CD4-positive, CD25-positive, alpha-beta regulatory T cell (primary cell): ENCODE measurements around the gene DLGAP5. TPM values are rescaled to one million over a fixed set of nuclear protein-coding genes. Genes with fewer than 3 reads are reported as not detected.

Experiments
- ATAC-seq, 2 donors: fragments of 150-1000 bp; cut with Tn5 transposase; one replicate each; pipeline ENCODE4 v1.10.0; 2021; ENCODE audit warnings: low read depth in 2 of 2, moderate number of reproducible peaks in 2 of 2, moderate library complexity in 1 of 2
- DNase-seq, 3 donors: peaks; one replicate each; pipeline versions ENCODE4 v3.0.0 to v3.0.0-alpha.2; 2012 to 2022; ENCODE audit warnings: mixed read lengths in 1 of 3
- H3K27ac ChIP-seq: one replicate; pipeline ENCODE4 v1.7.0; 2013; ENCODE audit warnings: mild to moderate bottlenecking, low read length; ENCODE audit not compliant: insufficient read depth, poor library complexity, severe bottlenecking
- H3K27me3 ChIP-seq: one replicate; pipeline ENCODE4 v1.7.0; 2013; ENCODE audit warnings: low read length; ENCODE audit not compliant: control insufficient read depth, insufficient read depth
- H3K36me3 ChIP-seq: one replicate; pipeline ENCODE4 v1.7.0; 2013; ENCODE audit warnings: mild to moderate bottlenecking, low read length, moderate library complexity; ENCODE audit not compliant: control insufficient read depth, insufficient read depth
- H3K4me1 ChIP-seq: 2 replicates; pipeline ENCODE4 v1.7.0; 2013; ENCODE audit warnings: mild to moderate bottlenecking, low read length; ENCODE audit not compliant: insufficient read depth, control insufficient read depth, poor library complexity, severe bottlenecking
- H3K4me3 ChIP-seq: one replicate; pipeline ENCODE4 v1.7.0; 2013; ENCODE audit warnings: low read depth, mild to moderate bottlenecking, low read length, moderate library complexity
- H3K9me3 ChIP-seq, 2 experiments: 1 replicate in 1 of 2; 2 replicates in 1 of 2; pipeline ENCODE4 v1.7.0; 2013; ENCODE audit warnings: low read length in 2 of 2, mild to moderate bottlenecking in 1 of 2, moderate library complexity in 1 of 2; ENCODE audit not compliant: control insufficient read depth in 2 of 2
- H3K27ac Mint-ChIP-seq, 3 donors: one replicate each; pipeline ENCODE4 v1.8.0; 2020 to 2022; ENCODE audit warnings: mild to moderate bottlenecking in 3 of 3, mixed read lengths in 3 of 3, moderate library complexity in 2 of 3
- H3K27me3 Mint-ChIP-seq: one replicate; pipeline ENCODE4 v1.8.0; 2022; ENCODE audit warnings: mild to moderate bottlenecking, mixed read lengths
- H3K36me3 Mint-ChIP-seq: one replicate; pipeline ENCODE4 v1.8.0; 2020; ENCODE audit warnings: mixed read lengths
- H3K4me1 Mint-ChIP-seq, 4 donors: one replicate each; pipeline ENCODE4 v1.8.0; 2020 to 2022; ENCODE audit warnings: mixed read lengths in 4 of 4, mild to moderate bottlenecking in 1 of 4
- H3K4me3 Mint-ChIP-seq, 4 donors: one replicate each; pipeline ENCODE4 v1.8.0; 2020 to 2022; ENCODE audit warnings: mild to moderate bottlenecking in 4 of 4, mixed read lengths in 4 of 4, moderate library complexity in 3 of 4
- H3K9me3 Mint-ChIP-seq, 7 donors: one replicate each; pipeline ENCODE4 v1.8.0; 2020 to 2022; ENCODE audit warnings: mixed read lengths in 7 of 7, mild to moderate bottlenecking in 3 of 7, moderate library complexity in 2 of 7
- polyA plus RNA-seq, 4 donors: library from polyadenylated mRNA; unstranded; fragments of 300-500 nt; fragmentation: Illumina TruSeq; gene quantifications; one replicate each; pipeline ENCODE4 v1.2.3, GENCODE V29; 2021
- total RNA-seq: library from RNA; stranded (reverse); gene quantifications from one replicate; pipeline ENCODE4 v1.2.3, GENCODE V29; 2022

Gene DLGAP5
- total and polyA plus RNA-seq, 5 donors from 2014 or later, result 0.67 to 4.1 (median 2.0) TPM

GRCh38 chr14:55180434-55180833, 11.0 kb downstream of the DLGAP5 start:
- Mint-ChIP-seq H3K36me3 (no peaks in the 10 kb centered on the region), H3K27ac (peak overlapping the region; percentile 43 to 89 (median 72)), H3K4me3 (peak overlapping the region; percentile 11 to 57 (median 31)), H3K4me1 (peaks cover 3 to 39% (median 29%) of the 10 kb centered on the region in 4 donors), H3K27me3 (no peaks in the 10 kb centered on the region), H3K9me3 (no peaks in the 10 kb centered on the region)
- no peaks in the 10 kb centered on the region for H3K27me3 ChIP-seq
- no peaks in the 10 kb centered on the region for H3K36me3 ChIP-seq
- ATAC-seq (peak; percentile 28 to 42), DNase-seq (no peak)
- peak overlapping the region; percentile 66 for H3K4me3 ChIP-seq
- peak overlapping the region; percentile 48 for H3K27ac ChIP-seq
- peaks cover 29% of the 10 kb centered on the region for H3K4me1 ChIP-seq
- no peaks in the 10 kb centered on the region for H3K9me3 ChIP-seq

DNA sequence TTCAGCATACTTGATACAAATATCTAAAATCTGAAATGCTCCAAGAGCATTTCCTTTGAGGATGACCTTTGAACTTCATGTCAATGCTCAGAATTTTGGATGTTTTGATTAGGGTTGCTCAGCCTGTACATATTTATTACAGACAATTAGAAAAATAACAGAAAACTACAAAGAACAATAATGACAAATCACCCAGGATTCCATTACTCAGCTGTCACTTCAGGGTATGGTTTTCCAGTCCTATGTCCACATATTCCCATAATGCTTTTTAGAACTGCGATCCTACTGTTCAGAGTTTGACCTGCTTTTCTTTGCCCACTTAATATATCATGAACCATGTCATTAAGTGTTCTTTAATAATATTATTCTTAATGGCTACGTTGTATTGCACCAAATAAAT, 11.4 kb downstream of the DLGAP5 start:
- H3K27ac ChIP-seq, result peak overlapping the region; percentile 48
- H3K4me3 ChIP-seq, result peak overlapping the region; percentile 66
- Mint-ChIP-seq H3K4me3 (peak overlapping the region in 2 of 4 donors; percentile 11 to 57), H3K27ac (peak overlapping the region; percentile 43 to 89 (median 72)), H3K9me3 (no peaks in the 10 kb centered on the region), H3K27me3 (no peaks in the 10 kb centered on the region), H3K4me1 (peaks cover 3 to 39% (median 29%) of the 10 kb centered on the region in 4 donors), H3K36me3 (no peaks in the 10 kb centered on the region)
- no peak for DNase-seq
- H3K27me3 ChIP-seq, result no peaks in the 10 kb centered on the region
- peaks cover 29% of the 10 kb centered on the region for H3K4me1 ChIP-seq
- ATAC-seq, result no peak
- H3K9me3 ChIP-seq, result no peaks in the 10 kb centered on the region
- no peaks in the 10 kb centered on the region for H3K36me3 ChIP-seq

- Mint-ChIP-seq H3K4me1 (peaks cover 0 to 4% (median 0%) of the 10 kb centered on the region in 4 donors), H3K27ac (peak overlapping the region in 1 of 3 donors; percentile 24), H3K4me3 (no peak overlapping the region), H3K9me3 (no peaks in the 10 kb centered on the region), H3K27me3 (no peaks in the 10 kb centered on the region), H3K36me3 (no peaks in the 10 kb centered on the region)
- H3K9me3 ChIP-seq, result no peaks in the 10 kb centered on the region
- no peaks in the 10 kb centered on the region for H3K4me1 ChIP-seq
- H3K36me3 ChIP-seq, result no peaks in the 10 kb centered on the region
- no peaks in the 10 kb centered on the region for H3K27me3 ChIP-seq
- DNase-seq, result no peak
- no peak for ATAC-seq
- no peak overlapping the region for H3K27ac ChIP-seq
- no peak overlapping the region for H3K4me3 ChIP-seq
These were observed 20.9 kb downstream of the DLGAP5 start for GRCh38 chr14:55170526-55170925.

GRCh38 chr14:55160989-55161388, 30.4 kb downstream of the DLGAP5 start:
- Mint-ChIP-seq H3K4me1 (peaks cover 11 to 35% (median 17%) of the 10 kb centered on the region in 4 donors), H3K9me3 (no peaks in the 10 kb centered on the region), H3K4me3 (no peak overlapping the region), H3K27me3 (no peaks in the 10 kb centered on the region), H3K36me3 (no peaks in the 10 kb centered on the region), H3K27ac (no peak overlapping the region)
- Histone ChIP-seq H3K27me3 (no peaks in the 10 kb centered on the region), H3K4me1 (peaks cover 7% of the 10 kb centered on the region), H3K9me3 (no peaks in the 10 kb centered on the region), H3K27ac (no peak overlapping the region), H3K36me3 (no peaks in the 10 kb centered on the region), H3K4me3 (no peak overlapping the region)
- DNase-seq (peak in 2 of 3 donors; percentile 52), ATAC-seq (peak; percentile 78 to 79)

GRCh38 chr14:55158412-55158811, 33.0 kb downstream of the DLGAP5 start:
- H3K4me1 Mint-ChIP-seq, result peaks cover 6 to 29% (median 16%) of the 10 kb centered on the region in 4 donors
- no peaks in the 10 kb centered on the region for H3K9me3 Mint-ChIP-seq
- no peak for DNase-seq
- no peak for ATAC-seq
- Histone ChIP-seq H3K9me3 (no peaks in the 10 kb centered on the region), H3K27me3 (no peaks in the 10 kb centered on the region), H3K4me3 (peak overlapping the region; percentile 32), H3K4me1 (peaks cover 7% of the 10 kb centered on the region), H3K36me3 (no peaks in the 10 kb centered on the region), H3K27ac (no peak overlapping the region)
- no peaks in the 10 kb centered on the region for H3K27me3 Mint-ChIP-seq
- no peaks in the 10 kb centered on the region for H3K36me3 Mint-ChIP-seq
- peak overlapping the region in 1 of 4 donors; percentile 59 for H3K4me3 Mint-ChIP-seq
- peak overlapping the region; percentile 5 to 66 (median 43) for H3K27ac Mint-ChIP-seq

DNA sequence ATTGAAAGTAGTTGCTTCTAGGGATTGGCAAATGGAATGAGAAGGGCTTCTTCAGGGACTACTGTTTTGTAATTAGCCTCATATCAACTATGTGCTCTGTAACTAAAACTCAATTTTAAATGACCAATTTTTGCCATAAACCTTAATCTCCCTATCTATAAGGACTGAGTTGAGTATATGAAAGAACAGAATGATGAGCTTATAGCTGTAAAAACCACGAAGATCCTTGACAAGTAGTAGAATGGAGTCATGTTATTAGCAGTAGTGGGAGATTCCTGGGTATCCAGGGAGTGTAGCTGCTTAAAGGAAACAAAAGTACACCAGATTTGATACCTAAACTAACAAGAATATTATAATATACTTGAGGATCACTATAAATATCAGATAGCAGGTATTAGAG, 34.3 kb downstream of the DLGAP5 start:
- H3K27me3 ChIP-seq, result no peaks in the 10 kb centered on the region
- H3K4me3 Mint-ChIP-seq, result no peak overlapping the region
- H3K4me1 Mint-ChIP-seq, result peaks cover 6 to 29% (median 16%) of the 10 kb centered on the region in 4 donors
- peaks cover 7% of the 10 kb centered on the region for H3K4me1 ChIP-seq
- H3K9me3 Mint-ChIP-seq, result no peaks in the 10 kb centered on the region
- no peaks in the 10 kb centered on the region for H3K36me3 ChIP-seq
- H3K27ac ChIP-seq, result no peak overlapping the region
- no peaks in the 10 kb centered on the region for H3K27me3 Mint-ChIP-seq
- no peaks in the 10 kb centered on the region for H3K36me3 Mint-ChIP-seq
- H3K4me3 ChIP-seq, result no peak overlapping the region
- no peak for ATAC-seq
- no peak for DNase-seq
- no peaks in the 10 kb centered on the region for H3K9me3 ChIP-seq
- peak overlapping the region in 2 of 3 donors; percentile 34 to 65 for H3K27ac Mint-ChIP-seq

GRCh38 chr14:55153951-55154350, 37.4 kb downstream of the DLGAP5 start:
- no peak for ATAC-seq
- no peaks in the 10 kb centered on the region for H3K27me3 Mint-ChIP-seq

GRCh38 chr14:55152052-55152753, 39.2 kb downstream of the DLGAP5 start:
- Histone ChIP-seq H3K4me1 (peaks cover 5% of the 10 kb centered on the region), H3K36me3 (no peaks in the 10 kb centered on the region), H3K9me3 (no peaks in the 10 kb centered on the region), H3K27ac (no peak overlapping the region), H3K4me3 (no peak overlapping the region), H3K27me3 (no peaks in the 10 kb centered on the region)
- no peak for ATAC-seq
- no peaks in the 10 kb centered on the region for H3K27me3 Mint-ChIP-seq
- no peak overlapping the region for H3K27ac Mint-ChIP-seq
- peaks cover under 1% of the 10 kb centered on the region for H3K36me3 Mint-ChIP-seq
- no peaks in the 10 kb centered on the region for H3K9me3 Mint-ChIP-seq
- DNase-seq, result no peak
- H3K4me3 Mint-ChIP-seq, result no peak overlapping the region
- H3K4me1 Mint-ChIP-seq, result peaks cover 2 to 16% (median 7%) of the 10 kb centered on the region in 4 donors

More at GRCh38 chr14:55153951-55154350, 37.4 kb downstream of the DLGAP5 start:
- no peak for DNase-seq
- Mint-ChIP-seq H3K36me3 (no peaks in the 10 kb centered on the region), H3K4me3 (no peak overlapping the region), H3K9me3 (no peaks in the 10 kb centered on the region), H3K27ac (no peak overlapping the region), H3K4me1 (peaks cover 2 to 23% (median 12%) of the 10 kb centered on the region in 4 donors)
- peaks cover 7% of the 10 kb centered on the region for H3K4me1 ChIP-seq
- H3K9me3 ChIP-seq, result no peaks in the 10 kb centered on the region
- H3K27ac ChIP-seq, result no peak overlapping the region
- no peaks in the 10 kb centered on the region for H3K27me3 ChIP-seq
- no peak overlapping the region for H3K4me3 ChIP-seq
- H3K36me3 ChIP-seq, result no peaks in the 10 kb centered on the region
